ENCODE data around the gene USP7. TPM values are rescaled to one million over a fixed set of nuclear protein-coding genes. Genes with fewer than 3 reads are reported as not detected.
A peak's percentile ranks its signal among the peaks of the same experiment; 100 is the strongest.
"Not testable (repeated sequence)": the region's sequence is repeated elsewhere in the genome, so short reads cannot be mapped to it uniquely, and the experiment has no call there.

The USP7 gene
- total RNA-seq, 2 experiments from 2014 or later: 157 to 160 TPM

- Mint-ChIP-seq H3K27me3 (no peaks in the 10 kb centered on the region), H3K27ac (no peak overlapping the region), H3K36me3 (ENCODE audit: low read depth) (peaks cover 63% of the 10 kb centered on the region), H3K9me3 (no peaks in the 10 kb centered on the region), H3K4me3 (no peak overlapping the region), H3K4me1 (peaks cover 40% of the 10 kb centered on the region)
- POLR2A ChIA-PET: no interaction called here
- CTCF ChIA-PET: no interaction called here
- no peak for DNase-seq
Observed at GRCh38 chr16:8926827-8927226, 36.9 kb downstream of the USP7 start.

DNA sequence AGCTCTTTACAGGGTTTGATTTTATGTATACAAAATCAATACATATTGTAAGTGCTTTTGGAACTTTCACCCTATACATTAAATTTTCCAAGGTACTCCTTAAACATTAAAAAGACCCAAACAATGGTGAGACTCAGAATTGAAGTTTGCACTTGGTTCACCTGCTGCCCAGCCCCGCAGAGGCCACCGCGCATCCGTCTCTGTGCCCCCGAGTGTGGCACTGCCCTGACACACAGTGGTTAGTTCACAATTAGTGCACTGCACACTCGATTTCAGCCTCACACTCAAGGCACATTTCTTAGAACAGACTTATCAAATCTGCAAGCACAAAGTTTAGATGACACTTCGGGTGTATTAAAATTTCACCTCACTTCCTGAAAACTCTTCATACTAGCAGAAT is 38.3 kb downstream of the USP7 start:
- POLR2A ChIA-PET: no interaction called here
- H3K27ac Mint-ChIP-seq: peak overlapping the region; percentile 46
- no peak overlapping the region for H3K4me3 Mint-ChIP-seq
- no peaks in the 10 kb centered on the region for H3K27me3 Mint-ChIP-seq
- H3K4me1 Mint-ChIP-seq: peaks cover 49% of the 10 kb centered on the region
- DNase-seq: no peak
- CTCF ChIA-PET: interaction anchor here (1.6 kb wide), 1 partner anchor 11 kb away, joined by 5 read pairs; no protein-coding TSS in a partner anchor
- no peaks in the 10 kb centered on the region for H3K9me3 Mint-ChIP-seq
- peaks cover 73% of the 10 kb centered on the region for H3K36me3 Mint-ChIP-seq (ENCODE audit: low read depth)

DNA sequence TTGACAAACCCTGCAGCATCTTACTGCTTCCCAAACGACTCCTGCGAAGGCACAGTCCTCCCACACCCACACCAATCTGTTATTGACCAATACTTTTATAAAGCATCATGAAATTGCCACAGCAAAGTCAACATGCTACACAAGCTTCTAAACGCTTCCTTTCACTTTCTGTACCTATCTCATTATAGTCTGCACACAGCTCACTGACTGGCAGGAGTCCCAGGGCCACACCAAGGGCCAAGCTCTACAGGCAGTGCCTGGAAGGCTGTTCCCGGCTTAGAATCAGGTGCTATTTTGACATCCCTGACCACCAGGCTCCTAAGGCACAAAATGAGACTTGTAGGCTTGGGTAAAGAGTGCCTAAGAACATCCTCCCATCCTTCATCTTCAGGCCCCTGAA is 39.5 kb downstream of the USP7 start:
- no peaks in the 10 kb centered on the region for H3K9me3 Mint-ChIP-seq
- no peak overlapping the region for H3K4me3 Mint-ChIP-seq
- CTCF ChIA-PET: interaction anchor here (0.9 kb wide), 2 partner anchors 8 to 12 kb away, joined by 3 read pairs; no protein-coding TSS in a partner anchor
- peaks cover 61% of the 10 kb centered on the region for H3K4me1 Mint-ChIP-seq
- no peak for DNase-seq
- peak overlapping the region; percentile 80 for H3K27ac Mint-ChIP-seq
- no peaks in the 10 kb centered on the region for H3K27me3 Mint-ChIP-seq
- H3K36me3 Mint-ChIP-seq (ENCODE audit: low read depth): peaks cover 75% of the 10 kb centered on the region
- POLR2A ChIA-PET: no interaction called here

GRCh38 chr16:8923199-8923598 is 40.5 kb downstream of the USP7 start:
- H3K27ac Mint-ChIP-seq: no peak overlapping the region

DNA sequence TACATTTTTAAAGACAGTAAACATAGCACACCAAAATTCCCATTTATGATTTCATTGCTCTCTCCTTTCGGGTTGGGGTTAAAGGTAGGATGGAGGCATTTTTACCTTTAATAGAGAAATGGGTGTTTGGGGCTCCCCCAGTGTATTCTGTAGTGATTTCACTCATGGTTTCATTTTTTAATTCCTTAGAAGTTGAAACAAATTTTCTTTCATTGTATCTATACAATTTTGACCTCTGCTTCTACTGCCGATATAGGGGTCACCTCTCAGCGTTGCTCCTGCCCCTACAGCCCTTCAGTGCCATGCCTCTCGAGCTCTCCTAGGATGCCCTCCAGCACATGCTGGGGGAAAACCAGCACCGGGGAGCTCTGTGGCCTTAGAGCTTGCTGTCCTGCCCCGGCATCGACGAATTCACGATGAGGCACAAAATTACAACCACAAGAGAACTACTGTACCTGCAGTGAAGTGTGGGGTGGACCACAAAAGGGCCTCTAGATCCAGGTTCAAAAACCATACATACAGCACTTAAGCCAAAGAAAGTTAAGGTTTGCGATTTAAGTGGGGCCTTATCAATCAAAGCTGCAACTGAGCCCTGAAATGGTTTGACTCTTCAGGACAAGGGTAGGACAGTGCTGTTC is 42.2 kb downstream of the USP7 start:
- H3K4me3 Mint-ChIP-seq: no peak overlapping the region
- H3K9me3 Mint-ChIP-seq: no peaks in the 10 kb centered on the region
- peaks cover 80% of the 10 kb centered on the region for H3K4me1 Mint-ChIP-seq
- CTCF ChIA-PET: interaction anchor here (1.2 to 1.3 kb wide), 2 partner anchors 13 to 25 kb away, joined by 3 to 6 read pairs; no protein-coding TSS in a partner anchor
- no peak overlapping the region for H3K27ac Mint-ChIP-seq
- no peaks in the 10 kb centered on the region for H3K27me3 Mint-ChIP-seq
- peaks cover 75% of the 10 kb centered on the region for H3K36me3 Mint-ChIP-seq (ENCODE audit: low read depth)
- POLR2A ChIA-PET: no interaction called here
- no peak for DNase-seq

More at GRCh38 chr16:8923199-8923598, 40.5 kb downstream of the USP7 start:
- peaks cover 73% of the 10 kb centered on the region for H3K36me3 Mint-ChIP-seq (ENCODE audit: low read depth)
- POLR2A ChIA-PET: no interaction called here
- peaks cover 68% of the 10 kb centered on the region for H3K4me1 Mint-ChIP-seq
- no peak overlapping the region for H3K4me3 Mint-ChIP-seq
- CTCF ChIA-PET: no interaction called here
- H3K27me3 Mint-ChIP-seq: no peaks in the 10 kb centered on the region
- DNase-seq: no peak
- no peaks in the 10 kb centered on the region for H3K9me3 Mint-ChIP-seq

DNA sequence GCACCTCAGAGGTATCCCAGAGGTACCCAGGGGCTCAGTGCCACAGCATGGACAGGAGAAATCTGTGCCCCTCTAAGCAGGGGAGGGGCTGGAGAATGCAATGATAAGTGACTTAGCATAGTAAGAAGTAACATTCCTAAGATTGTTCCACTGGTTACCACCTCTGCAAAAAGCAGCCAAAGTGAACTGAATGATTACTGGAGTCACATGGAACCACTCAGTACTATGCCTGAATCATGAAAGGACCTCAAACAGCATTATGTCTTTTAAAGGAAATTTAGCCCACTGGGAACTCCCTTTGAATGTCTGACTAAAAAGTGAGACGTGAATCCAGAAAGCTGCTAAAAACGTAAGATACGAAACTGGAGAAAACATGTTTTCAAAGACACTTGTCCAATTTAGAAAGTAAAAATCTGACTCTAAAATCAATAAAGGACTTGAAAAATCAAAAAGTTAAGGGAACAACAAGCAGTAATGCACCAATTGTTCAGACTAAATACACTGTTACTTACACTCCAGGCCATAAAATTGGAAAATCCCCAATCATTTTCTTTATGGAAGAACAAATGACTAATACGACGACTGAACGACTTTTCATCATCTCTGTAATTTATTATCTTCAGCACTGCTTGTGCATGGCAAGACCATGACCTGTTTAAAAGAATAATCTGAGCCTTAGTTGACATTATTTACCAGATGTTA is 42.9 kb downstream of the USP7 start:
- H3K9me3 Mint-ChIP-seq: no peaks in the 10 kb centered on the region
- H3K27ac Mint-ChIP-seq: peak overlapping the region; percentile 21
- POLR2A ChIA-PET: no interaction called here
- CTCF ChIA-PET: interaction anchor here (1.2 kb wide), 1 partner anchor 24 kb away, joined by 3 read pairs; no protein-coding TSS in a partner anchor
- peaks cover 80% of the 10 kb centered on the region for H3K36me3 Mint-ChIP-seq (ENCODE audit: low read depth)
- DNase-seq: no peak
- H3K27me3 Mint-ChIP-seq: no peaks in the 10 kb centered on the region
- no peak overlapping the region for H3K4me3 Mint-ChIP-seq
- peaks cover 82% of the 10 kb centered on the region for H3K4me1 Mint-ChIP-seq

DNA sequence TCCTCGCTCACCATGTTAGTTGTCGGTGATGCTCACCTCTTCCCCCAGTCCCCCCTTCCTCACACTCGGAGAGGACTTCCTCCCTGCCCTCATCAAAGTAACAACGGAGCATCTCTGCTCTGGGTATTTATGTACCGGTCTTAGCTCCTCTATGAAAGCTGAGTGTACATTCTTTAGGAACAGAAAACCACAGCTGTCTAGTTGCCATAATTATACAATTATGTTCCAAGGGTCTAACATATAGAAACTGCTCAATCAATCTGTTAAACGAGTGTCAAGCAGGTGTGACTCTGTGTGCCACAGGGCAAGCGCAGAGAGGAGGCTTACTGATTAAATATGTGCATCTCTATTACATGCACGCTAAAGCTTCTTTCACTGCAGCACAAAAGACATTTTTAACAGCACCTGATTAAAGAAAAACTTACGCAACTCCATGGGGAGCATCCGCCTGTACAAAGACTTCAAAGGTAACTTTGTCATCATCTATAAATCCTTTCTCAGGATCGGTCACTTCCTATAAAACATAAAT is 43.7 kb downstream of the USP7 start:
- DNase-seq: no peak
- peak overlapping the region; percentile 30 for H3K4me3 Mint-ChIP-seq
- H3K4me1 Mint-ChIP-seq: peaks cover 80% of the 10 kb centered on the region
- CTCF ChIA-PET: interaction anchor here (0.7 kb wide), 1 partner anchor 40 kb away, joined by 3 read pairs; no protein-coding TSS in a partner anchor
- peak overlapping the region; percentile 82 for H3K27ac Mint-ChIP-seq
- H3K27me3 Mint-ChIP-seq: no peaks in the 10 kb centered on the region
- peaks cover 80% of the 10 kb centered on the region for H3K36me3 Mint-ChIP-seq (ENCODE audit: low read depth)
- POLR2A ChIA-PET: no interaction called here
- no peaks in the 10 kb centered on the region for H3K9me3 Mint-ChIP-seq

DNA sequence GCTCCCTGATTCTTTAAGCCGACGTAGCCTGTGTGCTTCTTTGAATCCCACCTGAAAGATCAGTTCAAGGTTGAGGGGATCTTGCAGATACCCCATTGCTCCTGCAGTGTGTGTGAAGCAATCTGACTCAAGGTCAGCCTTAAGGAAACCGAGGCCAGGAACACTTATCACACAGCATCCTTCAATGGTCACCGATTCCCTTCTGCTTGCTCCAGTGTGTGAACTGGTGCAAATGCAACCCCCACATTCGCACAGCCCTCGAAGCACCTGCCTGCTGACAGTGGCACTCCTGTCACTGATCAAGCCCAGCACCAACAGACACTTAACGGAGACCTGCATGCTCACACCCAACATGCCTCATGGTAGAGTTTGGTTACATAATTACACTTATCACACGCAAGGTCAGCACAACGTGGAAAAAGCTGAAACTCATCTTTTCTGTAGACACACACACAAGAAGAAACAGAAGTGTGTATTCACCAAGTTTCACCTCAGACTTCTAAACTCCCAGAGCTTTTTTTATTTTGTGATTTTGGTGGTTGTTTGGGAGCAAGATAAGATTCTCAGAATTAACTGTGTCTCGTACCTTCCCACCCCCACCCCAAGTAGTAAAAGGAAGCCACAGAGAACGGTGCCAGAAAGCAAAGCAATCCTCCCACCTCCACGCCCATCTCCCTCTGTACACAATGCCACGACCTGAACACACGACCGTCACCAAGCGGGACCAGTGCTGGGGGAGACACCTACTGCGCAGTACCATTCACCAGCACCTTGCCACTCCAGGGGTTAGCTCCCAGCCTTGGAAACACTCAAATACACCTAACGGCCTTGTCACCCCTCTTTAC is 44.4 kb downstream of the USP7 start:
- H3K36me3 Mint-ChIP-seq (ENCODE audit: low read depth): peaks cover 79% of the 10 kb centered on the region
- peak overlapping the region; percentile 82 for H3K27ac Mint-ChIP-seq
- H3K4me3 Mint-ChIP-seq: peak overlapping the region; percentile 30
- no peaks in the 10 kb centered on the region for H3K9me3 Mint-ChIP-seq
- ChIA-PET CTCF (interaction anchor here (0.7 kb wide), 1 partner anchor 40 kb away, joined by 3 read pairs; no protein-coding TSS in a partner anchor), POLR2A (no interaction called here)
- DNase-seq: peak; percentile 34
- peaks cover 80% of the 10 kb centered on the region for H3K4me1 Mint-ChIP-seq
- no peaks in the 10 kb centered on the region for H3K27me3 Mint-ChIP-seq

DNA sequence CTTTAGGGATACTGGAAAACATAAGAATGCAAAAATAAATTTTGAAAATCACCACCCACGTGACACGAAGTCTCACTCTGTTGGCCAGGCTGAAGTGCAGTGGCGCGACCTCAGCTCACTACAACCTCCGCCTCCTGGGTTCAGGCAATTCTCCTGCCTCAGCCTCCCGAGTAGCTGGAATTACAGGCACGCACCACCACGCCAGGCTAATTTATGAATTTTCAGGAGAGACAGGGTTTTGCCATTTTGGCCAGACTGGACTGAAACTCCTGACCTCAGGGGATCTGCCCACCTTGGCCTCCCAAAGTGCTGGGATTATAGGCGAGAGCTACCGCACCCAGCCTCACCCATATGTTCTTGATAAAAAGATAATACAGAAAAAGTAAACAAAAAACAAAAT is 46.4 kb downstream of the USP7 start:
- peaks cover 79% of the 10 kb centered on the region for H3K4me1 Mint-ChIP-seq
- peak overlapping the region; percentile 61 for H3K27ac Mint-ChIP-seq
- H3K9me3 Mint-ChIP-seq, CTCF ChIA-PET, H3K4me3 Mint-ChIP-seq, DNase-seq, H3K27me3 Mint-ChIP-seq, POLR2A ChIA-PET: not testable (repeated sequence)
- H3K36me3 Mint-ChIP-seq (ENCODE audit: low read depth): peaks cover 83% of the 10 kb centered on the region

- H3K9me3 Mint-ChIP-seq: no peaks in the 10 kb centered on the region
- peak overlapping the region; percentile 21 for H3K27ac Mint-ChIP-seq
- no peak for DNase-seq
- no peak overlapping the region for H3K4me3 Mint-ChIP-seq
- H3K36me3 Mint-ChIP-seq (ENCODE audit: low read depth): peaks cover 81% of the 10 kb centered on the region
- ChIA-PET CTCF (interaction anchor here (0.7 to 1.1 kb wide), 2 partner anchors 26 to 110 kb away, joined by 3 to 4 read pairs; no protein-coding TSS in a partner anchor), POLR2A (no interaction called here)
- H3K4me1 Mint-ChIP-seq: peaks cover 78% of the 10 kb centered on the region
- no peaks in the 10 kb centered on the region for H3K27me3 Mint-ChIP-seq
Observed at GRCh38 chr16:8916541-8917225, 47.0 kb downstream of the USP7 start.

DNA sequence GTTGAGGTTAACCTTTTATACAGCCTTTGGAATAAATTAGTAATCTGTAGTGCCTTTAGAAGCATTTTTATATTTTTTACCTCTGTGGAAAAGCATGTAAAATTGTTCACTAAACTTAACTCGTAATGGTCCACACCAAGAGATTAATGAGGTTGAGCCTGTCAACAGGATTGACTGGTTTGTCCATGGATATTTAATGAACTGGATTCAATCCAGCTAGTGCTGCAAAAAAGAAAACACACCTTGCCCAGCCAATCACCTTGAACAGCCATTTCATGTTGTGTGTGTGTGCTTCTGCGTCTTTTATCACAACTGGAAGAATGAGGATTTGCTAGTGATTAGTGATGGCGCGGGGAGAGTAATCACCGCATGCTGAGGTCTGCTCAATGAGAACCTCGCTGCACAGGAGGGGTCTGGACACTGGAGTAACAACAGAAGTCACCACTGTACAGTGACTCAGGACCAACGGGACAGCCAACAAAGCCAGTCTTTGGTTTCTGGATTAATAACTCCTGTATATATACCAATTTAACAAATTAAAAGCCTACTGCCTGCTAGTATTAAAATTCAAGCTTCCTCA is 47.9 kb downstream of the USP7 start:
- Mint-ChIP-seq H3K4me1 (peaks cover 78% of the 10 kb centered on the region), H3K9me3 (no peaks in the 10 kb centered on the region), H3K4me3 (no peak overlapping the region), H3K27me3 (no peaks in the 10 kb centered on the region), H3K27ac (no peak overlapping the region), H3K36me3 (ENCODE audit: low read depth) (peaks cover 81% of the 10 kb centered on the region)
- ChIA-PET POLR2A (no interaction called here), CTCF (interaction anchor here (0.7 to 1.1 kb wide), 3 partner anchors 8 to 109 kb away, joined by 3 to 4 read pairs (median 3); no protein-coding TSS in a partner anchor)
- DNase-seq: no peak

DNA sequence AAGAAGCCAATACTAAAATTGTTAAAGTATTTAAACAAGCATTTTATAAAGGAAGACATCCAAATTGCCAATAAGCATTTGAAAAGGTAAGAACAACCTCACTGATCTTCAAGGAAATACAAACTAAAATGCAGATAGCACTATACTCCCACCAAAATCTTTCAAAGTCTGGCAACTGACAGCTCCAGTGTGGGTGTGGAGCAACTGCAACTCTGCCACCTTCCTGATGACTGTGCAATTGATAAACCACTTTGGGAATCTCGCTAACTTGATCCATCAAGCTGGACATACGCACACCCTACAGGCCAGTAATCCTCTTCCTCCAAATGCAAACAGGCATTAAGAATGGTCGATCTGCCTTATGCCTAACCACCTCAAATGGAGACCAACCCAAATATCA is 49.6 kb downstream of the USP7 start:
- Mint-ChIP-seq H3K36me3 (ENCODE audit: low read depth) (peaks cover 73% of the 10 kb centered on the region), H3K9me3 (no peaks in the 10 kb centered on the region), H3K27me3 (no peaks in the 10 kb centered on the region), H3K4me1 (peaks cover 75% of the 10 kb centered on the region), H3K27ac (peak overlapping the region; percentile 20), H3K4me3 (no peak overlapping the region)
- POLR2A ChIA-PET: interaction anchor here (0.6 kb wide), 1 partner anchor 9 kb away, joined by 5 read pairs; no protein-coding TSS in a partner anchor
- CTCF ChIA-PET: no interaction called here
- no peak for DNase-seq

Data from activated CD4-positive, alpha-beta T cell treated with anti-CD3 and anti-CD28 coated beads, Interleukin-2, amount 10 ng/mL, durations not matched to agents 7 days and 5 days (primary cell).